H1 (cell line): ENCODE measurements around the gene CFAP210.

Experiments used
- ASH2L ChIP-seq: fragments of 200-600, 300-600 bp; sonication (generic); IDR thresholded peaks from one replicate; pipeline ENCODE4 v1.7.1; 2017; ENCODE audit warnings: low read length
- CEBPB ChIP-seq: IDR thresholded peaks from 2 replicates; pipeline ENCODE4 v1.6.1; 2012; ENCODE audit warnings: low read depth, low read length
- CREB1 ChIP-seq: IDR thresholded peaks from 2 replicates; pipeline ENCODE4 v1.6.1; 2012; ENCODE audit warnings: inconsistent platforms
- CTCF ChIP-seq, 3 experiments: IDR thresholded peaks; 1 replicate in 2 of 3; 2 replicates in 1 of 3; pipeline versions ENCODE4 v1.5.1 to v1.6.1; 2011; ENCODE audit warnings: low read length in 3 of 3, mild to moderate bottlenecking in 3 of 3, inconsistent platforms in 2 of 3, low read depth in 1 of 3, moderate library complexity in 1 of 3; ENCODE audit not compliant: insufficient read depth in 1 of 3; ENCODE audit errors: control extremely low read depth in 1 of 3
- GABPA ChIP-seq: IDR thresholded peaks from 2 replicates; pipeline ENCODE4 v1.6.1; 2011; ENCODE audit warnings: mild to moderate bottlenecking, low read length, moderate library complexity, borderline replicate concordance; ENCODE audit not compliant: insufficient read depth
- HDAC6 ChIP-seq: IDR thresholded peaks from one replicate; pipeline ENCODE4 v1.7.1; 2012; ENCODE audit warnings: low read depth, mild to moderate bottlenecking, inconsistent platforms, low read length, moderate library complexity
- MAX ChIP-seq: IDR thresholded peaks from 2 replicates; pipeline ENCODE4 v1.6.1; 2012; ENCODE audit warnings: inconsistent platforms
- POLR2A ChIP-seq, 2 experiments: IDR thresholded peaks; 1 replicate in 1 of 2; 2 replicates in 1 of 2; pipeline ENCODE4 v1.6.1; 2011; ENCODE audit warnings: low read depth in 2 of 2, low read length in 2 of 2, mild to moderate bottlenecking in 2 of 2; ENCODE audit errors: control extremely low read depth in 1 of 2
- POLR2AphosphoS5 ChIP-seq: IDR thresholded peaks from 2 replicates; pipeline ENCODE4 v1.6.1; 2011; ENCODE audit warnings: low read depth, low read length
- RBBP5 ChIP-seq: IDR thresholded peaks from 2 replicates; pipeline ENCODE4 v1.7.1; 2012; ENCODE audit warnings: low read depth, mild to moderate bottlenecking, inconsistent platforms, low read length, moderate library complexity, borderline replicate concordance
- SIN3A ChIP-seq, 2 experiments: IDR thresholded peaks in 1 of 2; conservative IDR thresholded peaks in 1 of 2; 2 replicates each; pipeline ENCODE4 v1.6.1; 2011 to 2012; ENCODE audit warnings: low read length in 2 of 2, improper control_type of control experiment in 1 of 2, low read depth in 1 of 2, mild to moderate bottlenecking in 1 of 2
- YY1 ChIP-seq: IDR thresholded peaks from 2 replicates; pipeline ENCODE4 v1.6.1; 2011; ENCODE audit warnings: low read depth, mild to moderate bottlenecking, low read length
- ZNF274 ChIP-seq: IDR thresholded peaks from 2 replicates; pipeline ENCODE4 v1.7.0; 2012; ENCODE audit warnings: low read length, borderline replicate concordance; ENCODE audit errors: extremely low read depth

DNA sequence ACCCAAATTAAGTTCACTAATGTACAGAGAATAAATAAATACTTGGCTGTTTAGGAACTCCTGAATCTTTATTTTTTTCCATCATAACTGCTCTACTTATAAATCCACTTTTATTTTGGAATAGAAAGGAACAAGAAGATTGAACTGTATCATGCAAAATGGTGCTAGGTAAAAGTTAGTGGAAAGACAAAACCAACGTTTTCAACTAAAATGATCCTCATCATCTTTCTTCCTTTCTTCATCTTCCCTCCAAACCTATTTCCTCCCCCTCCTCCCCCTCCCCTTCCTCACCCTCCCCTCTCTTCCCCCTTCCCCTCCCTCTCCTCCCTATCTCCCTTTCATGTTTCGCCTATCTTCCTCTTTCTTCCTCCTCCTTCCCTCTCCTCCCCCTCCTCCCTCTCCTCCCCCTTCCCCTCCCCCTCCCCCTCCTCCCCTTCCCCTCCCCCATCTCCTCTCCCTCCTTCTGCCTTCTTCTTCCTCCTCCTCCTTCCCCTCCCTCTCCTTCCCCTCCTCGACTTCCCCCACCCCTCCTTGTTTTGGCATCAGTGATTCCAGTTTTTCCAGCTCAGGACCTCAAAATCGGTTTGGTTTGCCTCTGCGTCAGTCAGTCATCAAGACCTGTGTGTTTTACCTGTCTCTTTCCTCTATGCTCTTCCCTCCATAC is 44.5 kb upstream of the CFAP210 start:
- TF ChIP-seq CTCF (IDR thresholded peaks at IDR 0.05; ENCODE audit: control extremely low read depth in 1 of 3, insufficient read depth in 1 of 3, low read depth in 1 of 3, low read length in 3 of 3), result no peak
- TF ChIP-seq RBBP5, result no peak
- no peak for TF ChIP-seq SIN3A (conservative IDR thresholded peaks at IDR 0.05 in 1 of 2, IDR thresholded peaks at IDR 0.05 in 1 of 2; ENCODE audit: low read depth in 1 of 2, low read length in 2 of 2)
- no peak for TF ChIP-seq YY1
- TF ChIP-seq ZNF274, result no peak
- TF ChIP-seq MAX, result no peak
- TF ChIP-seq POLR2A (IDR thresholded peaks at IDR 0.05; ENCODE audit: control extremely low read depth in 1 of 2, low read depth in 2 of 2, low read length in 2 of 2), result no peak
- TF ChIP-seq CEBPB, result no peak
- no peak for TF ChIP-seq GABPA
- TF ChIP-seq HDAC6, result no peak
- TF ChIP-seq CREB1, result no peak
- TF ChIP-seq POLR2AphosphoS5, result no peak
- no peak for TF ChIP-seq ASH2L
